Activated CD4-positive, alpha-beta T cell treated with anti-CD3 and anti-CD28 coated beads for 36 hours (primary cell): ENCODE measurements around the gene GPR107. TPM values are rescaled to one million over a fixed set of nuclear protein-coding genes. Genes with fewer than 3 reads are reported as not detected.

Experiments
- ATAC-seq: fragments of 200-7000 bp; cut with Tn5 transposase; one replicate; pipeline ENCODE4 v1.10.0; 2021; ENCODE audit warnings: mild to moderate bottlenecking, moderate library complexity
- CTCF ChIA-PET: fragments of 350-600 bp; sonication (Branson Sonifier 250); formaldehyde crosslinking; loops from one replicate; lab custom pipeline; 2021; ENCODE audit warnings: antibody characterized with exemption; lab: Charles Lee
- POLR2A ChIA-PET: fragments of 350-600 bp; sonication (Branson Sonifier 250); formaldehyde crosslinking; loops from one replicate; lab custom pipeline; 2021; ENCODE audit warnings: antibody characterized with exemption, inconsistent platforms; lab: Charles Lee
- DNase-seq: peaks from one replicate; pipeline ENCODE4 v3.0.0-alpha.2; 2020
- H3K27ac Mint-ChIP-seq: one replicate; pipeline ENCODE4 v1.8.0; 2021; ENCODE audit warnings: mixed read lengths
- H3K27me3 Mint-ChIP-seq: one replicate; pipeline ENCODE4 v1.8.0; 2021; ENCODE audit warnings: mixed read lengths
- H3K36me3 Mint-ChIP-seq: one replicate; pipeline ENCODE4 v1.8.0; 2021; ENCODE audit warnings: low read depth, mixed read lengths
- H3K4me1 Mint-ChIP-seq: one replicate; pipeline ENCODE4 v1.8.0; 2021; ENCODE audit warnings: mixed read lengths
- H3K4me3 Mint-ChIP-seq: one replicate; pipeline ENCODE4 v1.8.0; 2021; ENCODE audit warnings: mild to moderate bottlenecking, moderate library complexity, mixed read lengths
- H3K9me3 Mint-ChIP-seq: one replicate; pipeline ENCODE4 v1.8.0; 2021; ENCODE audit warnings: low read depth, mixed read lengths
- intact Hi-C, 2 experiments: fragments of 100-400 bp; cut with DNase I in 1 of 2; cut with micrococcal nuclease in 1 of 2; formaldehyde crosslinking; loops; one replicate each; pipeline versions ENCODE4 v1.14.2 to v1.15.1; 2022 to 2024; cut with DNase I, micrococcal nuclease
- total RNA-seq, 2 experiments: library from RNA; stranded (reverse); gene quantifications; one replicate each; pipeline ENCODE4 v1.2.3, GENCODE V29; 2021

GPR107 gene
- total RNA-seq, 2 experiments from 2014 or later: 17.7 to 19.7 TPM

- Mint-ChIP-seq H3K9me3 (no peaks in the 10 kb centered on the region), H3K27ac (peak overlapping the region; percentile 100), H3K36me3 (peaks cover 35% of the 10 kb centered on the region), H3K4me3 (peak overlapping the region; percentile 75), H3K4me1 (peaks cover 54% of the 10 kb centered on the region), H3K27me3 (no peaks in the 10 kb centered on the region)
- ATAC-seq (peak; percentile 82), DNase-seq (peak; percentile 70)
- POLR2A ChIA-PET: interaction anchor here (1.0 to 1.2 kb wide), 2 partner anchors 12 to 238 kb away, joined by 3 to 4 read pairs; no protein-coding TSS in a partner anchor
- CTCF ChIA-PET: interaction anchor here (0.6 to 1.8 kb wide), 11 partner anchors 9 to 324 kb away, joined by 3 to 10 read pairs (median 4); no protein-coding TSS in a partner anchor
- intact Hi-C loops: loop anchor here (1.0 to 5.0 kb wide), 9 partner anchors 9 to 450 kb away; partner anchors contain the start of genes FUBP3 (in 1 of the 2) and NCS1 (in 1 of the 2)
Observed at GRCh38 chr9:130128733-130129431, 75.2 kb downstream of the GPR107 start.

GRCh38 chr9:130129432-130130061 is 75.8 kb downstream of the GPR107 start:
- ChIA-PET CTCF (interaction anchor here (0.7 to 1.8 kb wide), 6 partner anchors 9 to 323 kb away, joined by 3 to 10 read pairs (median 4); no protein-coding TSS in a partner anchor), POLR2A (interaction anchor here (0.6 kb wide), 1 partner anchor 14 kb away, joined by 3 read pairs; no protein-coding TSS in a partner anchor)
- intact Hi-C loops: loop anchor here (1.0 to 5.0 kb wide), 7 partner anchors 9 to 449 kb away; partner anchors contain the start of genes FUBP3 (in 1 of the 2) and NCS1 (in 1 of the 2)
- peak; percentile 56 for DNase-seq
- peak; percentile 30 for ATAC-seq
- Mint-ChIP-seq H3K4me1 (peaks cover 54% of the 10 kb centered on the region), H3K36me3 (peaks cover 34% of the 10 kb centered on the region), H3K4me3 (peak overlapping the region; percentile 75), H3K27ac (peak overlapping the region; percentile 100), H3K9me3 (no peaks in the 10 kb centered on the region), H3K27me3 (no peaks in the 10 kb centered on the region)

GRCh38 chr9:130132746-130133145 is 79.0 kb downstream of the GPR107 start:
- ChIA-PET POLR2A (no interaction called here), CTCF (no interaction called here)
- Mint-ChIP-seq H3K9me3 (no peaks in the 10 kb centered on the region), H3K36me3 (peaks cover 43% of the 10 kb centered on the region), H3K4me3 (no peak overlapping the region), H3K4me1 (peaks cover 58% of the 10 kb centered on the region), H3K27ac (no peak overlapping the region), H3K27me3 (no peaks in the 10 kb centered on the region)
- no peak for ATAC-seq
- no peak for DNase-seq
- intact Hi-C loops: no loop called here

- H3K27me3 Mint-ChIP-seq: no peaks in the 10 kb centered on the region
- ChIA-PET CTCF (no interaction called here), POLR2A (no interaction called here)
- intact Hi-C loops: no loop called here
- peaks cover 57% of the 10 kb centered on the region for H3K4me1 Mint-ChIP-seq
- no peaks in the 10 kb centered on the region for H3K9me3 Mint-ChIP-seq
- ATAC-seq: no peak
- peak overlapping the region; percentile 43 for H3K27ac Mint-ChIP-seq
- H3K4me3 Mint-ChIP-seq: no peak overlapping the region
- H3K36me3 Mint-ChIP-seq: peaks cover 23% of the 10 kb centered on the region
- DNase-seq: no peak
Observed at GRCh38 chr9:130137081-130137640, 83.5 kb downstream of the GPR107 start.

GRCh38 chr9:130137641-130138081 is 84.0 kb downstream of the GPR107 start:
- no peak overlapping the region for H3K4me3 Mint-ChIP-seq
- intact Hi-C loops: loop anchor here in 1 of 2 experiments (1.0 kb wide), 1 partner anchor 8 kb away; no protein-coding TSS in a partner anchor

GRCh38 chr9:130138171-130138653 is 84.5 kb downstream of the GPR107 start:
- H3K36me3 Mint-ChIP-seq: peaks cover 21% of the 10 kb centered on the region
- H3K9me3 Mint-ChIP-seq: no peaks in the 10 kb centered on the region
- no peak overlapping the region for H3K4me3 Mint-ChIP-seq
- POLR2A ChIA-PET: no interaction called here
- CTCF ChIA-PET: interaction anchor here (0.5 to 1.0 kb wide), 5 partner anchors 10 to 153 kb away, joined by 3 to 4 read pairs (median 3); no protein-coding TSS in a partner anchor
- peaks cover 57% of the 10 kb centered on the region for H3K4me1 Mint-ChIP-seq
- ATAC-seq (peak; percentile 11), DNase-seq (peak; percentile 45)
- H3K27ac Mint-ChIP-seq: peak overlapping the region; percentile 73
- H3K27me3 Mint-ChIP-seq: no peaks in the 10 kb centered on the region
- intact Hi-C loops: loop anchor here in 1 of 2 experiments (1.0 kb wide), 1 partner anchor 9 kb away; no protein-coding TSS in a partner anchor

More at GRCh38 chr9:130137641-130138081, 84.0 kb downstream of the GPR107 start:
- ChIA-PET POLR2A (no interaction called here), CTCF (no interaction called here)
- DNase-seq (no peak), ATAC-seq (no peak)
- H3K4me1 Mint-ChIP-seq: peaks cover 57% of the 10 kb centered on the region
- H3K27ac Mint-ChIP-seq: peak overlapping the region; percentile 49
- H3K9me3 Mint-ChIP-seq: no peaks in the 10 kb centered on the region
- peaks cover 23% of the 10 kb centered on the region for H3K36me3 Mint-ChIP-seq
- H3K27me3 Mint-ChIP-seq: no peaks in the 10 kb centered on the region

GRCh38 chr9:130138791-130139190 is 85.1 kb downstream of the GPR107 start:
- DNase-seq (peak; percentile 49), ATAC-seq (peak; percentile 59)
- Mint-ChIP-seq H3K4me1 (peaks cover 61% of the 10 kb centered on the region), H3K9me3 (no peaks in the 10 kb centered on the region), H3K4me3 (no peak overlapping the region), H3K27me3 (peaks cover 4% of the 10 kb centered on the region), H3K27ac (peak overlapping the region; percentile 73), H3K36me3 (peaks cover 21% of the 10 kb centered on the region)
- ChIA-PET POLR2A (no interaction called here), CTCF (interaction anchor here (0.5 to 1.0 kb wide), 5 partner anchors 10 to 152 kb away, joined by 3 to 4 read pairs (median 3); no protein-coding TSS in a partner anchor)
- intact Hi-C loops: loop anchor here in 1 of 2 experiments (1.0 kb wide), 1 partner anchor 9 kb away; no protein-coding TSS in a partner anchor

GRCh38 chr9:130139251-130139650 is 85.5 kb downstream of the GPR107 start:
- intact Hi-C loops: no loop called here
- Mint-ChIP-seq H3K27ac (peak overlapping the region; percentile 73), H3K27me3 (peaks cover 8% of the 10 kb centered on the region), H3K36me3 (peaks cover 21% of the 10 kb centered on the region), H3K4me3 (no peak overlapping the region), H3K4me1 (peaks cover 65% of the 10 kb centered on the region), H3K9me3 (no peaks in the 10 kb centered on the region)
- ATAC-seq (no peak), DNase-seq (no peak)
- ChIA-PET POLR2A (no interaction called here), CTCF (no interaction called here)

GRCh38 chr9:130140706-130141105 is 87.0 kb downstream of the GPR107 start:
- ChIA-PET POLR2A (interaction anchor here (1.0 kb wide), 1 partner anchor 13 kb away, joined by 4 read pairs; no protein-coding TSS in a partner anchor), CTCF (interaction anchor here (0.7 to 1.0 kb wide), 3 partner anchors 13 to 182 kb away, joined by 3 to 4 read pairs (median 3); no protein-coding TSS in a partner anchor)
- Mint-ChIP-seq H3K4me1 (peaks cover 70% of the 10 kb centered on the region), H3K9me3 (no peaks in the 10 kb centered on the region), H3K36me3 (peaks cover 15% of the 10 kb centered on the region), H3K27ac (peak overlapping the region; percentile 81), H3K27me3 (peaks cover 13% of the 10 kb centered on the region), H3K4me3 (no peak overlapping the region)
- peak; percentile 70 for DNase-seq
- intact Hi-C loops: loop anchor here in 1 of 2 experiments (1.0 to 2.0 kb wide), 2 partner anchors 11 to 32 kb away; partner anchors contain the start of gene NCS1
- peak; percentile 81 for ATAC-seq

GRCh38 chr9:130142056-130142455 is 88.3 kb downstream of the GPR107 start:
- Mint-ChIP-seq H3K36me3 (peaks cover 4% of the 10 kb centered on the region), H3K27me3 (peaks cover 17% of the 10 kb centered on the region), H3K9me3 (no peaks in the 10 kb centered on the region), H3K4me1 (peaks cover 63% of the 10 kb centered on the region), H3K27ac (no peak overlapping the region), H3K4me3 (no peak overlapping the region)
- POLR2A ChIA-PET: no interaction called here
- ATAC-seq (no peak), DNase-seq (no peak)
- intact Hi-C loops: no loop called here
- CTCF ChIA-PET: interaction anchor here (0.7 to 1.0 kb wide), 2 partner anchors 12 to 109 kb away, joined by 3 to 4 read pairs; no protein-coding TSS in a partner anchor
